G401.6 (cell line): ENCODE data around the gene NDUFAF2.
"Not testable (repeated sequence)": the region's sequence is repeated elsewhere in the genome, so short reads cannot be mapped to it uniquely, and the experiment has no call there.

Experiments
- FAIRE-seq: peaks from 2 replicates; lab custom pipeline; 2012; peaks lifted over from hg19 to GRCh38; lab: Jason Lieb, UNC

Gene NDUFAF2

GRCh38 chr5:61050292-61050691 is 105.3 kb downstream of the NDUFAF2 start:
- FAIRE-seq, result no peak

- no peak for FAIRE-seq
These were observed 106.3 kb downstream of the NDUFAF2 start for GRCh38 chr5:61051267-61051666.

- FAIRE-seq, result no peak
These were observed 107.9 kb downstream of the NDUFAF2 start for GRCh38 chr5:61052882-61053281.

GRCh38 chr5:61053937-61054336 is 108.9 kb downstream of the NDUFAF2 start:
- no peak for FAIRE-seq

- FAIRE-seq, result peak; percentile 89
These were observed 110.5 kb downstream of the NDUFAF2 start for GRCh38 chr5:61055434-61056006.

- FAIRE-seq, result no peak
These were observed 114.5 kb downstream of the NDUFAF2 start for GRCh38 chr5:61059499-61059898.

- FAIRE-seq, result no peak
These were observed 124.1 kb downstream of the NDUFAF2 start for GRCh38 chr5:61069150-61069549.

- no peak for FAIRE-seq
These were observed 126.5 kb downstream of the NDUFAF2 start for GRCh38 chr5:61071526-61071925.

- no peak for FAIRE-seq
These were observed 131.6 kb downstream of the NDUFAF2 start for GRCh38 chr5:61076626-61077025.

- peak; percentile 13 for FAIRE-seq
These were observed 136.7 kb downstream of the NDUFAF2 start for GRCh38 chr5:61081741-61082140.

GRCh38 chr5:61082516-61083280 is 137.7 kb downstream of the NDUFAF2 start:
- FAIRE-seq, result no peak

- FAIRE-seq, result no peak
These were observed 139.7 kb downstream of the NDUFAF2 start for GRCh38 chr5:61084658-61085057.

GRCh38 chr5:61085885-61086284 is 140.9 kb downstream of the NDUFAF2 start:
- no peak for FAIRE-seq

- FAIRE-seq, result no peak
These were observed 142.9 kb downstream of the NDUFAF2 start for GRCh38 chr5:61087921-61088320.

- no peak for FAIRE-seq
These were observed 144.3 kb downstream of the NDUFAF2 start for GRCh38 chr5:61089351-61089750.

GRCh38 chr5:61093046-61093771 is 148.2 kb downstream of the NDUFAF2 start:
- FAIRE-seq, result not testable (repeated sequence)

GRCh38 chr5:61097465-61097864 is 152.5 kb downstream of the NDUFAF2 start:
- FAIRE-seq, result no peak

GRCh38 chr5:61098251-61098995 is 153.4 kb downstream of the NDUFAF2 start:
- no peak for FAIRE-seq

GRCh38 chr5:61100437-61100836 is 155.4 kb downstream of the NDUFAF2 start:
- FAIRE-seq, result no peak

- FAIRE-seq, result no peak
These were observed 169.4 kb downstream of the NDUFAF2 start for GRCh38 chr5:61114441-61114840.

GRCh38 chr5:61115968-61116367 is 171.0 kb downstream of the NDUFAF2 start:
- FAIRE-seq, result no peak

- no peak for FAIRE-seq
These were observed 174.1 kb downstream of the NDUFAF2 start for GRCh38 chr5:61119066-61119465.

GRCh38 chr5:61120534-61120933 is 175.5 kb downstream of the NDUFAF2 start:
- FAIRE-seq, result no peak
